ENCODE data around the gene TTC9C.
A peak's percentile ranks its signal among the peaks of the same experiment; 100 is the strongest.
"Not testable (repeated sequence)": the region's sequence is repeated elsewhere in the genome, so short reads cannot be mapped to it uniquely, and the experiment has no call there.

Gene TTC9C

GRCh38 chr11:62710001-62710345, 18.3 kb upstream of the TTC9C start:
- DNase-seq = peak in 1 of 2 experiments; percentile 40

DNA sequence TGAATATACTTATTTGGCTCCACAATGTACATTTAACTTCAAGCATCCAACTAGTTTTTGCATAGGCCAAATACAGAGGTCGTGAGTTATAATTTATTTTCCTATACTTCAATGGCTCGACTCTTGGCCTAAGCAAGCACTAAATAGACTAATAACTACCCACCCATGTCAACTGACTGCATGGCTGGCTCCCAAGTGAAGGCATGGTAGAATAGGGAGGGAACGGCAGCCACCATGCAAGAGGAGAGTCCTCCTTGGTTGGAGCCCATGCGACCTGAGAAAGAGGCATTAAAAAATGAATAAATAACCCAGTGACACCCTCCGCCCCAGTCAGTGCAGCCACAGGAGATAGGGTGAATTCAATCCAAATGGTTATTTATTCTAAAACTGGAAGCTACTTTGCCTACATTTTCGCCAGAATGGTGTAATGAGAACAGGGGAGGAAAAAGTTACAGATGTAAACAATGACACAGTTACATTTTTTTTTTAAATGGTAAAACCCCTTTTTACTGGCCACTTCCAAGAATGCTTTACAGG, 15.9 kb upstream of the TTC9C start:
- no peak for DNase-seq

DNA sequence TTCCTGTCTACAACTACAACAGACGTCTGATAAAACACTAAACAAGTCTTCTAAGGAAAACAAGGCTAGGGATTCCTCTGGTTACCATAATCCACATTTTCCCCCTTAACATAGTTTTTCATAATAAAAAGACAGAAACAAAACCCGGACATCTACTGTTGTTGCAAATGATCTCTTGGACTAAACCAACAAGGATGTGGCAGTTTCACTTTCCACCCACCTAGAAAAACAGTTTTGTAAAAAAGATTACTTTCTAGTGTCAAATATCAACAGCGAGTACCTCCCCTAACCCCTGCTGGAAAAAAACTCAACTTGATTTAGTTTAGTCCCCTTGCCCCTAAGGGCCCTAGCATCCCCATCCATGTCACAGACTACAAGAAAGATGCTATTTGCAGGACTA, 15.4 kb upstream of the TTC9C start:
- DNase-seq = no peak

DNA sequence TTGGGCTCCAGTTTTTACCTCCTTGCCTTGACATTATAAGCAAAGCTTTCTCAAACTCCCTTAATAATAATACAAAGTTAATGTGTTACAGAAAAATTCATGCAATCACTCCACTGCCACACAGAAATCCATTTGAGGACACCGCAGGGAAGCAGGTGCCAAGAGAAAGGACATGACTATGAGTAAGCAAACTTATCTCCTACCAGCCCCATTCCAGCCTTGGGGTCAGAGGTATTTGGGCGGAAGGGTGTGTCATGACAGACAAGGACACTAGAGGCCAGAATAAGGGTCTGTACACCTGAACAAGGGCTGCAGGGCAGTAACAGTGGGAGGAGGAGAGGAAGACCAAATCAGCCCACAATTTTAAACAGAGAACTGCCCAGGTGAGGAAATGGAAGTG, 14.9 kb upstream of the TTC9C start:
- DNase-seq = no peak

- DNase-seq = no peak
These were observed 12.8 kb upstream of the TTC9C start for GRCh38 chr11:62715150-62716130.

DNA sequence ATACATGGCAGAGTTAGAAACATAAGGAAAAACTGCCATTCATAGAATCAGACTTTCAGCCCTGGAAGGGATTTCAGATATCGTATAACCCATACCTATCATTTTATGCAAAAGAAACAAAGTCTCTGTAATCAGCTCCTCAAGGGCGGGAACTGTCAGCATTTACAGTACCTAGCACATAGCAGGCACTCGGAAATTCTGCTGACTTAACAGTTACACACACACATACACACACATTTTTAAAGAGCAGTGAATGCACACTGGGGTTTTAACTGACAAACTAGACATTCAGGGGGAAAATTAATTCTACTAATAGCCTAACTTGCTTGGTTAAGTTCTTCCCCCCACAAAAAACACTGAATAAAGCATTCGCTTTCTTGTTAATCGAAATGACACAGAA, 12.1 kb upstream of the TTC9C start:
- no peak for DNase-seq

- no peak for DNase-seq
These were observed 11.5 kb upstream of the TTC9C start for GRCh38 chr11:62716816-62717215.

GRCh38 chr11:62719302-62719978, 8.8 kb upstream of the TTC9C start:
- DNase-seq = no peak

DNA sequence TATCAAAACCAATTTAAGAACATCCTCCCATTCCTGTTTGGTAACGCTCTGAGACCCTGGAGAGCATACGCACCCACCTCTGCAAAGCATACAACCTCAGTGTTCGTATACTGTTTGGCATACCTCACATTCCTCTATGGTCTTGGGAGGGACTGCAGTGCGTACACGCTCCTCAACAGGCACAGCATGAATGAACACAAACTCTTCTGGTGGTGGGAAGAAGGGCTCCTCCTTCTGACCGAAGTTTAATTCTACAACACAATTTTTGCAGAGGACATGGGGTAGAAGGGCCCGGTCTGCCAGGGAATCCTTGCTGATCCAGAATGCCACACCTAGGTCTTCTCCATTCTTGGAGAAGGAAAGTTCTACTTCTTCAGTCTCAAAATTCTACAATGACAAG, 6.3 kb upstream of the TTC9C start:
- no peak for DNase-seq

DNA sequence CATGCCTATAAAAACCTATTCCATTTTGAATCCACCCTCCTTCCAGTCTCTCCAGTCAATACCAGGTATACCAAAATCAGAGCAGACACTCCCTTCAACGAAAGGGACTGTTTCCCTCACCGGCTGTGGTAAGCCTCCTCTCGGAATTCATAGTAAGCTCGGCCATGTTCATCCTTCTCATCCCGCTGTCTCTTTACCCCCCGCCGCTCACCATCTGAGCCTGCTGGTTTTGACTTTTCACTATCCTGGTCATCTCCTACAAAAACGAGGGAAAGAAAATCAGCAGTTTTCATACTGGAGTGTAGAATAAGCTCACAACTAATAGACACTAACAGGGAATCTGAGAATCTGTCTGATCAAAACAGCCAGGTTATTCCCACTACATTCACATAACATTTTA, 4.1 kb upstream of the TTC9C start:
- DNase-seq = no peak

DNA sequence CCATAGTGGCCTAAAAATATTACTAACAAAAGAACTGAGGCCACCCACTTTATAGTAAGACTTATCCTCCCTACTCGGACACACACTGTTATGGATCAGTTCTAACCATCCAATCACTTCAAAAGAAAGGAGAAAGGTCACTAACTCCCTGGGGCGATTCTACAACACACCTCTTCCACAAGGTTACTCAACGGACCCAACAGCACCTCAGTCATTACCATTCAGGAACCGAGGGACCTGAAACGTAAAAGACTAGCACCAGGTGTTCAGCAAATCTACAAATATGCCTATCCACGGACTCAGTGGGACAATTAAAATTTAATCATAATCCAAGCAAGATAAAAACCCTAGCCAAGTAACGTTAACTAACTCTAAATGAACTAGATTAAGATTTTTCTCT, 2.6 kb upstream of the TTC9C start:
- no peak for DNase-seq

GRCh38 chr11:62726156-62726914, 2.0 kb upstream of the TTC9C start:
- no peak for DNase-seq

DNA sequence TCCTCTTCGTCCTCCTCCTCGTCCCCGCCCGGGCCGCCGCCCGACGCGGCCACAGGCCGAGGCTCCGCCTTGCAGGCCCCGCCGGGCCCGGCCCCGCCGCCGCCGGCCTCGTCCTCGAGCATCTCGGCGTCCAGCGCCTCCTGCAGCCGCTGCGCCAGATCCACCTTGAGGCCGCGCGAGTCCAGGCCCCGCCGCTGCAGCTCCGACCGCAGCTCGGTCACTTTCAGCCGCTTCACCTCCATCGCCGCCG, 1.4 kb upstream of the TTC9C start:
- DNase-seq = no peak

DNA sequence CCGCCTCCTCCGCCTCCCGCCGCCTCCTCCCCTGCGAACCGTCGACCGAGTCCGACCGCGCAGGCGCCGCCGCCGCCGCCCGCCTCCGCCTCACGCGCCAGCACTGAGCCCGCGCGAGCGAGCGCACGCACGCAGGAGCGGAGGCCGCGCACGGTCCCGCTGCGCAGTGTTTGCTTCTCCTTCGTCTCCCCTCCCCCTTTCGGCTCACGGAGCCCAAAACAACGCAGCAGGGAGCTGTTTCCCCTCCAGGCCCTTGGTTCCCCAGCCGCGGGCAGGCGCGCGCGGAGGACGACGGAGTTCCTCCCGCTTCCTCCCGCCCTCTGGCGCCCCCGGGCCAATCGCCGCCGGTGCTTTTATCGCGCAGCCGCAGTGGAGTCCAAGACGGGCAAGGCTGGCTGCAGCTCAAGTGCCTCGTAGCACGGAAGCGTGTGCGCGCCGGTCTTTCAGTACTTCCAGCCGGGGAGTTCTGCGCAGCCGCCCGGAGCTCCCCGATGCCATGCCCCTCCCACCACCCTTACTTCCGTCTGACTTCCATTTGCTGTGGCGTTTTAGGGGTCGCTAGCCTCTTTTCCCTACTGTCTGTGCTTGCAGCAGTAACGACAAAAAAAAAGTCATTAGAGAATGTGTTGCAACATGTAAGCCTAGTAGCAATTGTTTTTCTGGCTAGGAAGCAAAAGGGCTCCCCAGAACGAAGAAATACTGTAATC, 968 bp upstream of the TTC9C start, which contains the start of gene HNRNPUL2:
Gene HNRNPUL2 (minus strand): TSS at position 293 of the 707 bp plus-strand sequence. CDS start 301 bp downstream, outside the sequence.
- peak; percentile 97 to 98 for DNase-seq

GRCh38 chr11:62727872-62728170, 465 bp upstream of the TTC9C start:
- peak; percentile 78 to 87 for DNase-seq

DNA sequence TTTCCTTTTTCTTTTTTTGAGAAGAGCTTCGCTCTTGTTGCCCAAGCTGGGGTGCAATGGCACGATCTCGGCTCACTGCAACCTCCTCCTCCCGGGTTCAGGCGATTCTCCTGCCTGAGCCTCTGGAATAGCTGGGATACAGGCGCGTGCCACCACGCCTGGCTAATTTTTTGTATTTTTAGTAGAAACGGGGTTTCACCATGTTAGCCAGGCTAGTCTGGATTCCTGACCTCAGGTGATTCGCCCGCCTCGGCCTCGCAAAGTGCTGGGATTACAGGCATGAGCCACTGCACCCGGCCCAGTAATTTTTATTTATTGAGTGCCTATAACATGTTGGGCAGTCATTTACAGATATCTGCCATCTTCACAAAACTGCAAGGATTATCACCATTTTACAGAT, 1.8 kb downstream of the TTC9C start:
- not testable (repeated sequence) for DNase-seq

- DNase-seq = no peak
These were observed 4.5 kb downstream of the TTC9C start for GRCh38 chr11:62732830-62733229.

DNA sequence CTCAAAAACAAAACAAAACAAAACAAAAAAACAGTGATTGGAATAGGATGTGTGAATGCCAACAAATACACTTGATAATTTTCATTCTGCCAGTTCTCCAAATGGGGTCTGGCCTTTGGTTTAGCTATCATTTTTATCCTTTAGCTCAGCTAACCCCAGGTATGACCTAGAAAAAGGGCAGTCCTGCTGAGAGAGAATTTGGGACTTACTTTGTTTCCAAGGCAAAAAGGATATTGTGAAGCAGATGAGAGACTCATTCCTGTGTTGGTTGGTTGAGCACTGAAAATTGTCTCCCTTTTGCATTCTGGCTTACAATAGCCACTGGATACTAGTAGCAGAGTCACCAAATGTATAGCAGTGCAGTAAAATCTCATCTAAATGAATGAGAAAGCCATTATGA, 8.9 kb downstream of the TTC9C start:
- no peak for DNase-seq

DNA sequence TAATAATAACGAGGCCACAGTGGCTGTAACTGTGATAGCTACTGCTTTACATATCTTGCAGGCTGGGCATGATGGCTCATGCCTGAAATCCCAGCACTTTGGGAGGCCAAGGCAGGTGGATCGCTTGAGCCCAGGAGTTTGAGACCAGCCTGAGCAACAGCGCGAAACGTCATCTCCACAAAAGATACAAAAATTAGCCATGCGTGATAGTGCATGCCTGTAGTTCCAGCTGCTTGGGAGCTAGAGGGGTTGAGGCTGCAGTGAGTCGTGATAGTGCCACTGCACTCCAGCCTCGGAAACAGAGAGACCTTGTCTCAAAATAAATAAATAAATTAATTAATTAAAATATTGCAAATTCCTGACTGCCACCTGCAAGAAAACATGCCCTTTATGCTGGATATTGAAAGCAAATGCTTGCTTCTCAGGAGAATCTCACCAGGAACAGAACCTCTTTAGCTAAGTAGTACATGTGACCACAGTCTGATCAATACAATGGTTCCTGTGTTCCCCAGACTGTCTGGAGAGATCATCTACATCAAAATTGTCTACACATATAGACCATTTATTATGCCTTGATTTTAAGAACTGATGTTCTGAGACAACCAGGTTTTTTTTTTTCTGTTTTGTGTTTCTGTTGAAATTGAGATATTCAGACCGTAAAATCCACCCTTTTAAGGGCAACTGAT, 19.3 kb downstream of the TTC9C start:
- no peak for DNase-seq

- DNase-seq = not testable (repeated sequence)
These were observed 21.6 kb downstream of the TTC9C start for GRCh38 chr11:62749931-62750330.

- DNase-seq = no peak
These were observed 24.0 kb downstream of the TTC9C start for GRCh38 chr11:62752177-62752785.
